HG03095 (cell line): ENCODE results near the gene CEACAM16.

ENCODE experiments used
- ATAC-seq: cut with Tn5 transposase; IDR thresholded peaks from one replicate; pipeline ENCODE4 v1.9.1; 2021; ENCODE audit warnings: moderate library complexity; ENCODE audit not compliant: unreplicated experiment

Gene CEACAM16

DNA sequence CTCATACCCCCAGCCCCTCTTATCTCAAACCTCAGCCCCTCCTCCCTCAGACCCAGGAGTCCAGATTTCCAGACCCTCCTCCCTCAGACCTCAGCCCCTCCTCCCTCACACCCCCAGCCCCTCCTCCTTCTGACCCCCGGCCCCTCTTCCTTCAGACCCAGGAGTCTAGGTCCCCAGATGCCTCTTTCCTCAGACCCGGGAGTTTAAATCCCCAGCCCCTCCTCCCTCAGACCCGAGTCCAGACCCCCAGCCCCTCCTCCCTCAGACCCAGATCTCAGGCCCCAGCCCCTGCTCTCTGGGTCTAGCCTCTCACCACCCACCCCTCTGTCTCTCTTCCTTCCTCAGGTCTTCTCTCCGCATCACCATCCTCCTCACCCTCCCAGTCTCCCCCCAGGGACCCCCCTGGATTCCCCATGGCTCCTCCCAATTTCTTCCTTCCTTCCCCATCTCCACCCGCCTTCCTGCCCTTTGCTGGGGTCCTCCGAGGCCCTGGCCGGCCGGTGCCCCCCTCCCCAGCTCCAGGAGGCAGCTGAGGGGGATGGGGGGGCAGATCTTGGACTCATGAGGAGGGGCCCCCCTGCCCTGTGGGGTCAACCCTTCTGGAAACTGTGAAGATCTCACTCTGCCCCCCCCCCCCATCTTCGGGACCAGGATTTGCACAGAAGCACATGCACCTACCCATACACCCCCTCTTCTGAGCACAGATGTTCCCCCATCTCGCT is 60.3 kb downstream of the CEACAM16 start:
- no peak for ATAC-seq
